Retinal pigment epithelial cell (primary cell): ENCODE data around the gene MYLK3.

Source experiments
- DNase-seq: peaks from one replicate; pipeline ENCODE4 v3.0.0-alpha.2; 2010; ENCODE audit warnings: low read depth
- H3K4me3 ChIP-seq: 2 replicates; pipeline ENCODE4 v1.5.1; 2011; ENCODE audit warnings: mild to moderate bottlenecking, low read length, control low read depth, moderate library complexity
- CTCF ChIP-seq: conservative IDR thresholded peaks from 2 replicates; pipeline ENCODE4 v1.5.1; 2011; ENCODE audit warnings: low read depth, low read length, control low read depth, inconsistent platforms

The MYLK3 gene

GRCh38 chr16:46732561-46732960, 15.6 kb downstream of the MYLK3 start:
- TF ChIP-seq CTCF, result no peak
- no peak for DNase-seq
- H3K4me3 ChIP-seq, result no peak overlapping the region

GRCh38 chr16:46731691-46732555, 16.2 kb downstream of the MYLK3 start:
- TF ChIP-seq CTCF, result no peak
- DNase-seq, result no peak
- H3K4me3 ChIP-seq, result no peak overlapping the region

- no peak overlapping the region for H3K4me3 ChIP-seq
- no peak for TF ChIP-seq CTCF
- DNase-seq, result no peak
Observed at GRCh38 chr16:46730801-46731690, 17.1 kb downstream of the MYLK3 start.

- no peak for TF ChIP-seq CTCF
Observed at GRCh38 chr16:46730126-46730525, 18.0 kb downstream of the MYLK3 start.

GRCh38 chr16:46729326-46729995, 18.7 kb downstream of the MYLK3 start:
- DNase-seq, result no peak
- TF ChIP-seq CTCF, result no peak
- no peak overlapping the region for H3K4me3 ChIP-seq

More at GRCh38 chr16:46730126-46730525, 18.0 kb downstream of the MYLK3 start:
- H3K4me3 ChIP-seq, result no peak overlapping the region
- no peak for DNase-seq

GRCh38 chr16:46728806-46729205, 19.3 kb downstream of the MYLK3 start:
- no peak for DNase-seq
- H3K4me3 ChIP-seq, result no peak overlapping the region
- TF ChIP-seq CTCF, result no peak
